Left lung (tissue), 10 donors: Measurements from ENCODE around the gene DNPH1. TPM values are rescaled to one million over a fixed set of nuclear protein-coding genes. Genes with fewer than 3 reads are reported as not detected.

Source experiments
- ATAC-seq: fragments of 200-7000 bp; cut with Tn5 transposase; one replicate; pipeline ENCODE4 v1.9.1; 2020; ENCODE audit warnings: moderate library complexity
- DNase-seq, 4 donors: peaks; one replicate each; pipeline ENCODE4 v3.0.0-alpha.2; 2013 to 2020
- H3K27ac ChIP-seq, 2 donors: fragments of 200-600 bp; sonication (generic) in 1 of 2; one replicate each; pipeline versions ENCODE4 v1.5.0 to v1.8.0; 2020 to 2021
- H3K27me3 ChIP-seq, 2 donors: fragments of 200-600 bp; sonication (generic) in 1 of 2; one replicate each; pipeline versions ENCODE4 v1.5.0 to v1.8.0; 2020 to 2021
- H3K36me3 ChIP-seq, 2 donors: fragments of 200-600 bp; sonication (generic) in 1 of 2; one replicate each; pipeline versions ENCODE4 v1.5.0 to v1.8.0; 2020 to 2021
- H3K4me1 ChIP-seq, 2 donors: fragments of 200-600 bp; one replicate each; pipeline ENCODE4 v1.8.0; 2021
- H3K4me3 ChIP-seq, 2 donors: fragments of 200-600 bp; sonication (generic) in 1 of 2; one replicate each; pipeline versions ENCODE4 v1.5.0 to v1.8.0; 2020 to 2021; ENCODE audit warnings: mild to moderate bottlenecking in 1 of 2
- H3K9me3 ChIP-seq, 2 donors: fragments of 200-600 bp; sonication (generic) in 1 of 2; one replicate each; pipeline versions ENCODE4 v1.5.0 to v1.8.0; 2020 to 2021
- CTCF ChIP-seq, 2 donors: fragments of 200-600 bp; sonication (generic) in 1 of 2; IDR thresholded peaks; one replicate each; pipeline versions ENCODE4 v1.5.0 to v1.8.0; 2021; ENCODE audit warnings: antibody characterized with exemption in 2 of 2
- intact Hi-C, 2 donors: fragments of 100-400 bp; cut with DNase I; formaldehyde crosslinking; loops; one replicate each; pipeline versions ENCODE4 v1.11.2 to v1.14.2; 2022
- polyA plus RNA-seq, 6 donors: library from polyadenylated mRNA; unstranded; fragments of 120-200 nt; gene quantifications; one replicate each; pipeline ENCODE4 v1.2.1, GENCODE V29; 2013; ENCODE audit not compliant: insufficient read length in 6 of 6
- total RNA-seq, 2 donors: library from RNA; stranded (reverse); fragmentation: NEBNext Ultra II Directional; extraction: Animal tissue kit (Norgen Biotek cat#: 25700); gene quantifications; one replicate each; pipeline ENCODE4 v1.2.1, GENCODE V29; 2021
- donor health status: DM: no; HTN: yes; CAD: no.
- donor health status: DM: no; HTN: no; CAD: no.

The DNPH1 gene
- total and polyA plus RNA-seq, 8 donors = 26.4 to 49.6 (median 32.9) TPM

- Histone ChIP-seq H3K27me3 (peaks cover 0 to 26% of the 10 kb centered on the region in 2 donors), H3K4me3 (no peak overlapping the region), H3K27ac (no peak overlapping the region), H3K36me3 (no peaks in the 10 kb centered on the region), H3K4me1 (peaks cover 8 to 14% of the 10 kb centered on the region in 2 donors), H3K9me3 (no peaks in the 10 kb centered on the region)
- intact Hi-C loops = loop anchor here in 1 of 2 donors (10.0 kb wide), 1 partner anchor 239 kb away; no protein-coding TSS in a partner anchor
- TF ChIP-seq CTCF (IDR thresholded peaks at IDR 0.05) = no peak
- no peak for DNase-seq
- no peak for ATAC-seq
Observed at GRCh38 chr6:43265564-43265963, 36.3 kb upstream of the DNPH1 start.

DNA sequence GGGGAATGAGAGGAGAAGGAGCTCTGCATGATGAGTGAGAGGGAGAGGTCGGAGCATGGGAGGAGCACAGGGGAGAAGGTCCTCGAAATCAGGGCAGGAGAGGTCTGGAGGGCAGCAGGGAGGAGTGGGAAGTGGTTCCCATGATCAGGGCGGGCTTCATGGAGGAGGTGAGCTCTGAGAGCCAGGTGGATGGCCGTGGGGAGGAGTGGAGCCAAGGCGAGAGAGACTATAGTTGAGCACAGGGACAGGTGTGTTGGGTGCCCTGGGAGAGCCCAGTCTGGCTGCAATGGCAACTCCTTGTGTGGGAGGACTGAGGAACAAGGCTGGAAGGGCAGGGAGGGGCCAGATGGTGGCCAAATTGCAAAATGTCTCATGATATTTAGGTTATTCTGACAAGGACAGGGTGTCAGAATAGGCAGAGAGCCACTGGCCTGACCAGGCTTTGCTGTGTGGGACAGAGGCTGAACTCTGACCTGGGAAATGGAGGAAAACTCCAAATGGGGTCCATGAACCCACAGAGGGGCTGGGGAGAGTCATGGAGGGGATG is 35.4 kb upstream of the DNPH1 start:
- intact Hi-C loops = loop anchor here in 1 of 2 donors (10.0 kb wide), 1 partner anchor 240 kb away; no protein-coding TSS in a partner anchor
- TF ChIP-seq CTCF (IDR thresholded peaks at IDR 0.05) = no peak
- ATAC-seq (no peak), DNase-seq (no peak)
- H3K4me1 ChIP-seq = peaks cover 8 to 10% of the 10 kb centered on the region in 2 donors
- H3K27ac ChIP-seq = no peak overlapping the region
- no peak overlapping the region for H3K4me3 ChIP-seq
- H3K36me3 ChIP-seq = no peaks in the 10 kb centered on the region
- H3K27me3 ChIP-seq = peaks cover 0 to 19% of the 10 kb centered on the region in 2 donors
- H3K9me3 ChIP-seq = no peaks in the 10 kb centered on the region

- peak; percentile 52 to 65 for TF ChIP-seq CTCF (IDR thresholded peaks at IDR 0.05)
- DNase-seq (peak; percentile 46 to 91 (median 77)), ATAC-seq (peak; percentile 94)
- peaks cover 0 to 8% of the 10 kb centered on the region in 2 donors for H3K27me3 ChIP-seq
- H3K9me3 ChIP-seq = no peaks in the 10 kb centered on the region
- peaks cover 0 to 2% of the 10 kb centered on the region in 2 donors for H3K4me1 ChIP-seq
- intact Hi-C loops = loop anchor here in 1 of 2 donors (10.0 kb wide), 1 partner anchor 241 kb away; no protein-coding TSS in a partner anchor
- H3K27ac ChIP-seq = no peak overlapping the region
- H3K36me3 ChIP-seq = no peaks in the 10 kb centered on the region
- no peak overlapping the region for H3K4me3 ChIP-seq
Observed at GRCh38 chr6:43263314-43264178, 34.3 kb upstream of the DNPH1 start.

DNA sequence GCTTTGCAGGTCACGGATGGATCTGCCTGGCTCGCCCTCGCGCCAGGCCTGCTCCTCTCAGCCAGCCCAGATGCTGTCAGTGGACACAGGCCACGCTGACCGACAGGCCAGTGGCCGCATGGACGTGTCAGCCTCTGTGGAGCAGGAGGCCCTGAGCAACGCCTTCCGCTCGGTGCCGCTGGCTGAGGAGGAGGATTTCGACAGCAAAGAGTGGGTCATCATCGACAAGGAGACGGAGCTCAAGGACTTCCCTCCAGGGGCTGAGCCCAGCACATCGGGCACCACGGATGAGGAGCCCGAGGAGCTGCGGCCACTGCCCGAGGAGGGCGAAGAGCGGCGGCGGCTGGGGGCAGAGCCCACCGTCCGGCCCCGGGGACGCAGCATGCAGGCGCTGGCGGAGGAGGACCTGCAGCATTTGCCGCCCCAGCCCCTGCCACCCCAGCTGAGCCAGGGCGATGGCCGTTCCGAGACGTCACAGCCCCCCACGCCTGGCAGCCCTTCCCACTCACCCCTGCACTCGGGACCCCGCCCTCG is 33.6 kb upstream of the DNPH1 start:
- H3K27ac ChIP-seq = no peak overlapping the region
- intact Hi-C loops = loop anchor here in 1 of 2 donors (10.0 kb wide), 1 partner anchor 242 kb away; no protein-coding TSS in a partner anchor
- no peak for TF ChIP-seq CTCF (IDR thresholded peaks at IDR 0.05)

More for the DNA sequence above, 33.6 kb upstream of the DNPH1 start:
- no peak for ATAC-seq
- no peak for DNase-seq
- Histone ChIP-seq H3K9me3 (no peaks in the 10 kb centered on the region), H3K36me3 (no peaks in the 10 kb centered on the region), H3K27me3 (peaks cover 0 to under 1% of the 10 kb centered on the region in 2 donors), H3K4me3 (no peak overlapping the region), H3K4me1 (no peaks in the 10 kb centered on the region)
